Neural progenitor cell (in vitro differentiated cells): Measurements from ENCODE around the gene MVB12B.

Source experiments
- EZH2 ChIP-seq: fragments of 200-600 bp; sonication (generic); IDR thresholded peaks from 2 replicates; pipeline ENCODE4 v1.6.1; 2017; ENCODE audit warnings: antibody characterized with exemption, mild to moderate bottlenecking, moderate library complexity
- EZH2phosphoT487 ChIP-seq: fragments of 200-600 bp; sonication (generic); IDR thresholded peaks from 2 replicates; pipeline ENCODE4 v1.6.1; 2017; ENCODE audit warnings: antibody characterized with exemption
- TF ChIP-seq, protein P1 (sequence below): fragments of 200-600 bp; sonication (generic); IDR thresholded peaks from 2 replicates; pipeline ENCODE4 v1.5.1; 2017; ENCODE audit warnings: antibody characterized with exemption, mild to moderate bottlenecking

DNA sequence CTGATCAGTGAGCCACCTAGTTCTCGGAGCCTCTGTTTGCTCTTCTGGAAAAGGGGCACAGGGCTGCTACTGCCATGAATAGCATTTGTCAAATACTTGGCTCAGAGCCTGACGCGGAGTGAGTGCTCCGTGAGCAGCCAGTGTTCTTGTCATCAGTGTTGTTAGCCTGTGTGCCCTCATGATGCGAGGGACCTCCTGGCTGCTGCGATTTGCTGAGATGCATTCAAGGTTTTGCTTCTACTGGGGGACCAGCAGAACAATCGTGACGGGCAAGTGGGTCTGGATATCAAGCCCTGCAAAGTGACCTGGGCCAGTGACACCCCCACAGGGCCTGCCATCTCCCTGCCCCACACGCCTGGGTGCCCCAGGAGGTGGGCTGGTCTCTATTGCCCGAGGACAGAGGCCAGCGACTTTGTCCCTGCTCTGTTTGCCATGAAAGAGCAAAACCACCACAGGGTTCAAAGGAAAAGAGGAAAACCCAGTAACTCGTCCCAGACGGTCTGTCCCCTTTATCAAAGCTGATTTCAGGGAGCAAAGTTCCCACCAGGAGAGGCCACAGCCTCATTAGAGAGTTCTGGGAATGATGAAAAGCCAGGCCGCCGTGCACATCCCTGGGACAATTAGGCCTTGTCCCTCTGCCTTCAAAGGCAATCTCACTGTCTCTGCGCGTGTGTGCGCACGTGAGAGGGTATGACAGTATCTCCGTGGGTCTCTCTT lies 200.6 kb downstream of the MVB12B start:
- TF ChIP-seq, protein P1, sequence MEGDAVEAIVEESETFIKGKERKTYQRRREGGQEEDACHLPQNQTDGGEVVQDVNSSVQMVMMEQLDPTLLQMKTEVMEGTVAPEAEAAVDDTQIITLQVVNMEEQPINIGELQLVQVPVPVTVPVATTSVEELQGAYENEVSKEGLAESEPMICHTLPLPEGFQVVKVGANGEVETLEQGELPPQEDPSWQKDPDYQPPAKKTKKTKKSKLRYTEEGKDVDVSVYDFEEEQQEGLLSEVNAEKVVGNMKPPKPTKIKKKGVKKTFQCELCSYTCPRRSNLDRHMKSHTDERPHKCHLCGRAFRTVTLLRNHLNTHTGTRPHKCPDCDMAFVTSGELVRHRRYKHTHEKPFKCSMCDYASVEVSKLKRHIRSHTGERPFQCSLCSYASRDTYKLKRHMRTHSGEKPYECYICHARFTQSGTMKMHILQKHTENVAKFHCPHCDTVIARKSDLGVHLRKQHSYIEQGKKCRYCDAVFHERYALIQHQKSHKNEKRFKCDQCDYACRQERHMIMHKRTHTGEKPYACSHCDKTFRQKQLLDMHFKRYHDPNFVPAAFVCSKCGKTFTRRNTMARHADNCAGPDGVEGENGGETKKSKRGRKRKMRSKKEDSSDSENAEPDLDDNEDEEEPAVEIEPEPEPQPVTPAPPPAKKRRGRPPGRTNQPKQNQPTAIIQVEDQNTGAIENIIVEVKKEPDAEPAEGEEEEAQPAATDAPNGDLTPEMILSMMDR: no peak
- TF ChIP-seq EZH2 (no peak), EZH2phosphoT487 (no peak)
